GM23248 (cell line): Measurements from ENCODE around the gene CRISPLD2. TPM values are rescaled to one million over a fixed set of nuclear protein-coding genes. Genes with fewer than 3 reads are reported as not detected.

Experiments used
- DNase-seq: peaks from one replicate; pipeline ENCODE4 v3.0.0-alpha.2; 2015
- H2AFZ ChIP-seq: fragments of 200-600 bp; sonication (generic); 2 replicates; pipeline ENCODE4 v1.6.1; 2016; ENCODE audit warnings: antibody characterized with exemption
- H3F3A ChIP-seq: fragments of 200-600 bp; sonication (generic); 2 replicates; pipeline ENCODE4 v1.6.1; 2016; ENCODE audit warnings: mild to moderate bottlenecking, antibody characterized with exemption, mixed run types; ENCODE audit not compliant: insufficient read depth
- H3K27ac ChIP-seq: fragments of 200-600 bp; sonication (generic); 2 replicates; pipeline ENCODE4 v1.5.1; 2016; ENCODE audit warnings: mild to moderate bottlenecking
- H3K27me3 ChIP-seq: fragments of 200-600 bp; sonication (generic); replicated peaks from 2 replicates; pipeline ENCODE4 v1.6.1; 2016; ENCODE audit warnings: mild to moderate bottlenecking; ENCODE audit not compliant: insufficient read depth
- H3K36me3 ChIP-seq: fragments of 200-600 bp; sonication (generic); 2 replicates; pipeline ENCODE4 v1.6.1; 2016; ENCODE audit warnings: low read depth, mild to moderate bottlenecking
- H3K4me1 ChIP-seq: fragments of 200-600 bp; sonication (generic); 2 replicates; pipeline ENCODE4 v1.6.1; 2016; ENCODE audit warnings: mild to moderate bottlenecking; ENCODE audit not compliant: insufficient read depth
- H3K4me2 ChIP-seq: fragments of 200-600 bp; sonication (generic); one replicate; pipeline ENCODE4 v1.6.1; 2016; ENCODE audit warnings: mild to moderate bottlenecking; ENCODE audit not compliant: unreplicated experiment
- H3K4me3 ChIP-seq: fragments of 200-600 bp; sonication (generic); 2 replicates; pipeline ENCODE4 v1.5.1; 2016; ENCODE audit warnings: mild to moderate bottlenecking
- H3K79me2 ChIP-seq: fragments of 200-600 bp; sonication (generic); 2 replicates; pipeline ENCODE4 v1.6.1; 2016; ENCODE audit warnings: mild to moderate bottlenecking; ENCODE audit not compliant: insufficient read depth
- H3K9ac ChIP-seq: fragments of 200-600 bp; sonication (generic); 2 replicates; pipeline ENCODE4 v1.6.1; 2016; ENCODE audit warnings: mild to moderate bottlenecking
- H3K9me2 ChIP-seq: fragments of 200-600 bp; sonication (generic); 2 replicates; pipeline ENCODE4 v1.6.1; 2016; ENCODE audit warnings: mixed run types, mild to moderate bottlenecking, moderate library complexity; ENCODE audit not compliant: insufficient read depth
- H3K9me3 ChIP-seq: fragments of 200-600 bp; sonication (generic); one replicate; pipeline ENCODE4 v1.6.1; 2017; ENCODE audit warnings: low read depth
- H4K20me1 ChIP-seq: fragments of 200-600 bp; sonication (generic); 2 replicates; pipeline ENCODE4 v1.6.0; 2016; ENCODE audit not compliant: insufficient read depth
- EZH2 ChIP-seq: fragments of 200-600 bp; sonication (generic); IDR thresholded peaks from 2 replicates; pipeline ENCODE4 v1.6.1; 2018; ENCODE audit warnings: antibody characterized with exemption, mild to moderate bottlenecking; ENCODE audit not compliant: insufficient read depth, poor library complexity, severe bottlenecking
- EZH2phosphoT487 ChIP-seq: fragments of 200-600 bp; sonication (generic); IDR thresholded peaks from 2 replicates; pipeline ENCODE4 v1.6.1; 2018; ENCODE audit warnings: antibody characterized with exemption, moderate library complexity, mild to moderate bottlenecking, low read depth; ENCODE audit not compliant: insufficient read depth
- WGBS, 2 experiments: methylation state at CpG; one replicate each; pipeline ENCODE4 v1.1.6; 2015 to 2017; ENCODE audit warnings: low lambda C conversion rate in 2 of 2, low coverage in 1 of 2; ENCODE audit errors: missing lambda C conversion rate in 2 of 2; 5-methylcytosine and 5-hydroxymethylcytosine counted together
- in situ Hi-C: fragments of 300-500 bp; cut with MboI; formaldehyde crosslinking; loops from 2 replicates; pipeline ENCODE4 v1.15.0; 2020
- polyA plus RNA-seq: library from polyadenylated mRNA; unstranded; fragments of >200 nt; fragmentation: Nextera tagmentation; extraction: Ambion mirVana; gene quantifications from 2 replicates; pipeline ENCODE4 v1.2.1, GENCODE V29; 2016
- total RNA-seq: library from RNA; depleted of rRNA; stranded (reverse); fragments of >200 nt; shearing (Covaris generic); gene quantifications from 2 replicates; pipeline ENCODE4 v1.2.3, GENCODE V29; 2014

The CRISPLD2 gene
- total and polyA plus RNA-seq, 2 experiments from 2014 or later: 21.5 to 36.3 TPM

- Histone ChIP-seq H3F3A (no peaks in the 10 kb centered on the region), H2AFZ (no peak overlapping the region), H3K9ac (no peak overlapping the region), H3K27me3 (peaks cover 16% of the 10 kb centered on the region; the same call in 1 of the 2 replicates), H3K9me2 (no peaks in the 10 kb centered on the region), H3K79me2 (no peaks in the 10 kb centered on the region), H3K9me3 (no peaks in the 10 kb centered on the region), H3K36me3 (no peaks in the 10 kb centered on the region), H3K27ac (no peak overlapping the region), H3K4me2 (no peak overlapping the region), H3K4me3 (no peak overlapping the region), H4K20me1 (no peaks in the 10 kb centered on the region), H3K4me1 (no peaks in the 10 kb centered on the region)
- in situ Hi-C loops: no loop called here
- peak; percentile 29 for DNase-seq
- TF ChIP-seq EZH2phosphoT487 (no peak), EZH2 (no peak)
- WGBS, 2 experiments: 75 to 81% methylated on average over 16 of the region's 16 CpGs
Measured at GRCh38 chr16:84911486-84912216, 91.9 kb downstream of the CRISPLD2 start.

DNA sequence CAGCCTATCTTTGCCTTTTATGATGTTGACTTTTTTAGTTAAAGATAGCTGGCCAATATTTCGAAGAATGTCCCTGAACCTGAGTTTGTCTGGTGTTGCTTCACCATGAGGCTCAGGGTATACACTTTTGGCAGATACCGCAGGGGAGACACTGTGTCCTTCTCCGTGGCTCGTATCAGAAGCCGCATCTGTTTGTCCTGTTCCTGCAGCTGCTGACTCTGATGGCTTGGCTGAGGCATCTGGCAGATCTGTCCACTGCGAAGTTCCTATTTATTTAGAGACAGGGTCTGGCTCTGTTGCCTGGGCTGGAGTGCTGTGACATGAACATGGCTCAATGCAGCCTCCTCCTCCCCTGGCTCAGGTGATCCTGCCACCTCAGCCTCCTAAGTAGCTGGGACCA is 93.5 kb downstream of the CRISPLD2 start:
- Histone ChIP-seq H3K79me2 (no peaks in the 10 kb centered on the region), H3K4me1 (no peaks in the 10 kb centered on the region), H3K36me3 (no peaks in the 10 kb centered on the region), H3K9me2 (no peaks in the 10 kb centered on the region), H3K9me3 (no peaks in the 10 kb centered on the region), H3K4me2 (no peak overlapping the region), H3K27me3 (peaks cover 16% of the 10 kb centered on the region; the same call in 1 of the 2 replicates), H3F3A (no peaks in the 10 kb centered on the region), H3K4me3 (no peak overlapping the region), H2AFZ (no peak overlapping the region), H4K20me1 (no peaks in the 10 kb centered on the region), H3K9ac (no peak overlapping the region), H3K27ac (no peak overlapping the region)
- DNase-seq: no peak
- TF ChIP-seq EZH2 (no peak), EZH2phosphoT487 (no peak)
- 18 to 25% methylated on average over 6 of the region's 6 CpGs for WGBS, 2 experiments
- in situ Hi-C loops: no loop called here

DNA sequence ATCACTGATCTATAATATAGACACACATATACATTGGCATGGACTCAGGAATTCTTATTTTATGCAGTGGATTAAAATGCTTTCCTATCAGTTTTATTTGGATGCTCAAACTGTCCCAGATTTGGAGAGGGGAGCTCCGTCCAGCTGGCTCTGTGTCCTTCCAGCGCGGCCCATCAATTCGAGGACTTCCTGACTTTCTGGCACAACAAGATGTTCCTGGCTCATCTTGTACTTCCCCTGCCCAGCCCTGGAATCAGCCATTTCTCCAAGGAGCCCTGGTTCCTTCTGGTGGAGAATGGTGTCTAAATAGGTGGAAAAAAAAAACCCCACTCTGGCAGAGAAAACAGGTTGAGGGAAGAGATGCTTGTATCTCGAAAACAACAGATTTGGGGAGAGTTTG is 94.5 kb downstream of the CRISPLD2 start:
- H3F3A ChIP-seq: no peaks in the 10 kb centered on the region
- no peaks in the 10 kb centered on the region for H4K20me1 ChIP-seq
- H3K9me3 ChIP-seq: no peaks in the 10 kb centered on the region
- no peak overlapping the region for H3K4me3 ChIP-seq
- TF ChIP-seq EZH2 (no peak), EZH2phosphoT487 (no peak)
- no peak overlapping the region for H3K4me2 ChIP-seq
- in situ Hi-C loops: no loop called here
- no peak for DNase-seq
- no peak overlapping the region for H3K9ac ChIP-seq
- H2AFZ ChIP-seq: no peak overlapping the region
- H3K79me2 ChIP-seq: no peaks in the 10 kb centered on the region
- H3K36me3 ChIP-seq: no peaks in the 10 kb centered on the region
- no peaks in the 10 kb centered on the region for H3K4me1 ChIP-seq
- H3K27ac ChIP-seq: no peak overlapping the region
- no peaks in the 10 kb centered on the region for H3K9me2 ChIP-seq
- WGBS, 2 experiments: 35 to 47% methylated on average over 5 of the region's 5 CpGs
- peaks cover 16% of the 10 kb centered on the region; the same call in 1 of the 2 replicates for H3K27me3 ChIP-seq

GRCh38 chr16:84916178-84916577 is 96.4 kb downstream of the CRISPLD2 start:
- H3K27me3 ChIP-seq: peaks cover 16% of the 10 kb centered on the region; the same call in 1 of the 2 replicates
- no peak overlapping the region for H3K9ac ChIP-seq
- H3K27ac ChIP-seq: no peak overlapping the region
- whole genome bisulfite sequencing, 2 experiments: 39 to 48% methylated on average over 9 of the region's 9 CpGs
- H3K9me3 ChIP-seq: no peaks in the 10 kb centered on the region
- no peaks in the 10 kb centered on the region for H3K36me3 ChIP-seq
- TF ChIP-seq EZH2 (no peak), EZH2phosphoT487 (no peak)
- no peak overlapping the region for H3K4me2 ChIP-seq
- H3K4me3 ChIP-seq: no peak overlapping the region
- H3F3A ChIP-seq: no peaks in the 10 kb centered on the region
- in situ Hi-C loops: no loop called here
- H3K4me1 ChIP-seq: no peaks in the 10 kb centered on the region
- no peaks in the 10 kb centered on the region for H4K20me1 ChIP-seq
- no peaks in the 10 kb centered on the region for H3K79me2 ChIP-seq
- no peak for DNase-seq
- H3K9me2 ChIP-seq: no peaks in the 10 kb centered on the region
- H2AFZ ChIP-seq: no peak overlapping the region
